ENCODE data around the gene TNFAIP2.
"Not testable (repeated sequence)": the region's sequence is repeated elsewhere in the genome, so short reads cannot be mapped to it uniquely, and the experiment has no call there.

DNA sequence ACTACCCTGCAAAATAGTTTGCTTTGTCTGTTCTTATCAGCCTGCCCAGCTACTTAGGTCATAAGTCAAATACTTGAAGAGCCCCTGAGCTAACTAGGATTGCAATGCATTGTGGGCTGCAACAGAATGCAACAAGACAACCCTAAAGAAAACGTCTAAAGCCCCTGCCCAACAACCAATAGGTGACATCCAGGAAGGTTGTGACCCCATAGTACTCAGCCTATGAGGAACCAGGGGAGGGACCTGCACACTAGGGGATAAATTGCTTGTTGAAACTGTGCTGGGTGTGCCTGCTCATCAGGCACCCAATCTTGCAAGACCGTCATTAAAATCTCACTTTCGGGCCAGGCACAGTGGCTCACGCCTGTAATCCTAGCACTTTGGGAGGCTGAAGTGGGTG lies 52.9 kb downstream of the TNFAIP2 start:
- not testable (repeated sequence) for TF ChIP-seq ZBED1 (IDR thresholded peaks at IDR 0.05); ZNF24 (IDR thresholded peaks at IDR 0.05); TARDBP (IDR thresholded peaks at IDR 0.05); ADNP (tag; IDR thresholded peaks at IDR 0.05); CEBPB (tag; IDR thresholded peaks at IDR 0.05); SMARCC2 (IDR thresholded peaks at IDR 0.05; ENCODE audit: low read depth)
- TF ChIP-seq, protein P1, sequence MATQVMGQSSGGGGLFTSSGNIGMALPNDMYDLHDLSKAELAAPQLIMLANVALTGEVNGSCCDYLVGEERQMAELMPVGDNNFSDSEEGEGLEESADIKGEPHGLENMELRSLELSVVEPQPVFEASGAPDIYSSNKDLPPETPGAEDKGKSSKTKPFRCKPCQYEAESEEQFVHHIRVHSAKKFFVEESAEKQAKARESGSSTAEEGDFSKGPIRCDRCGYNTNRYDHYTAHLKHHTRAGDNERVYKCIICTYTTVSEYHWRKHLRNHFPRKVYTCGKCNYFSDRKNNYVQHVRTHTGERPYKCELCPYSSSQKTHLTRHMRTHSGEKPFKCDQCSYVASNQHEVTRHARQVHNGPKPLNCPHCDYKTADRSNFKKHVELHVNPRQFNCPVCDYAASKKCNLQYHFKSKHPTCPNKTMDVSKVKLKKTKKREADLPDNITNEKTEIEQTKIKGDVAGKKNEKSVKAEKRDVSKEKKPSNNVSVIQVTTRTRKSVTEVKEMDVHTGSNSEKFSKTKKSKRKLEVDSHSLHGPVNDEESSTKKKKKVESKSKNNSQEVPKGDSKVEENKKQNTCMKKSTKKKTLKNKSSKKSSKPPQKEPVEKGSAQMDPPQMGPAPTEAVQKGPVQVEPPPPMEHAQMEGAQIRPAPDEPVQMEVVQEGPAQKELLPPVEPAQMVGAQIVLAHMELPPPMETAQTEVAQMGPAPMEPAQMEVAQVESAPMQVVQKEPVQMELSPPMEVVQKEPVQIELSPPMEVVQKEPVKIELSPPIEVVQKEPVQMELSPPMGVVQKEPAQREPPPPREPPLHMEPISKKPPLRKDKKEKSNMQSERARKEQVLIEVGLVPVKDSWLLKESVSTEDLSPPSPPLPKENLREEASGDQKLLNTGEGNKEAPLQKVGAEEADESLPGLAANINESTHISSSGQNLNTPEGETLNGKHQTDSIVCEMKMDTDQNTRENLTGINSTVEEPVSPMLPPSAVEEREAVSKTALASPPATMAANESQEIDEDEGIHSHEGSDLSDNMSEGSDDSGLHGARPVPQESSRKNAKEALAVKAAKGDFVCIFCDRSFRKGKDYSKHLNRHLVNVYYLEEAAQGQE (IDR thresholded peaks at IDR 0.05; ENCODE audit: borderline replicate concordance): not testable (repeated sequence)
- TF ChIP-seq, protein P1 (CRISPR knock-in tag; IDR thresholded peaks at IDR 0.05; ENCODE audit: low read depth): not testable (repeated sequence)

Measured in K562 (cell line).